ENCODE results near the gene ATP8A2.

DNA sequence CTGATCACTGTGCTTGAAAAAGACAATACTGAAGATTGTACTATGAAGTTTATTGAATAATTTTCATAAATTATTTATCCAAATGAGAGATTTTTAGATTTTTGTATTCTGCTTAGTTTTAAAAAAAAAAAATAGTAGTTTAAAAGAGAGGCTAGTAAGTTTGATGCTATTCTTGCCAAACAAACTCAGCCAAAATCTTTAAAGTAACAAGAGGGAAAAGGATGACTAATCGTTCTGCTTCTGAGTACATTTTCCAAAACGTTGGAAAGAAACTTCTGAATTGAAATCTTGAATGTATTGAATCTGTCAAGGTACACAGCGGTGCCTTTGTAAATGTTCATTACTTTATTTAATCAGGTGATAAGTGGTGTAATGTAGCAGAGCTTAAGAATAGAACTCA, 35.9 kb upstream of the ATP8A2 start:
- TF ChIP-seq POLR2A (IDR thresholded peaks at IDR 0.05), result no peak
- TF ChIP-seq, protein P1, sequence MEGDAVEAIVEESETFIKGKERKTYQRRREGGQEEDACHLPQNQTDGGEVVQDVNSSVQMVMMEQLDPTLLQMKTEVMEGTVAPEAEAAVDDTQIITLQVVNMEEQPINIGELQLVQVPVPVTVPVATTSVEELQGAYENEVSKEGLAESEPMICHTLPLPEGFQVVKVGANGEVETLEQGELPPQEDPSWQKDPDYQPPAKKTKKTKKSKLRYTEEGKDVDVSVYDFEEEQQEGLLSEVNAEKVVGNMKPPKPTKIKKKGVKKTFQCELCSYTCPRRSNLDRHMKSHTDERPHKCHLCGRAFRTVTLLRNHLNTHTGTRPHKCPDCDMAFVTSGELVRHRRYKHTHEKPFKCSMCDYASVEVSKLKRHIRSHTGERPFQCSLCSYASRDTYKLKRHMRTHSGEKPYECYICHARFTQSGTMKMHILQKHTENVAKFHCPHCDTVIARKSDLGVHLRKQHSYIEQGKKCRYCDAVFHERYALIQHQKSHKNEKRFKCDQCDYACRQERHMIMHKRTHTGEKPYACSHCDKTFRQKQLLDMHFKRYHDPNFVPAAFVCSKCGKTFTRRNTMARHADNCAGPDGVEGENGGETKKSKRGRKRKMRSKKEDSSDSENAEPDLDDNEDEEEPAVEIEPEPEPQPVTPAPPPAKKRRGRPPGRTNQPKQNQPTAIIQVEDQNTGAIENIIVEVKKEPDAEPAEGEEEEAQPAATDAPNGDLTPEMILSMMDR (IDR thresholded peaks at IDR 0.05), result no peak
